Measurements from ENCODE around the gene WDR72. TPM values are rescaled to one million over a fixed set of nuclear protein-coding genes. Genes with fewer than 3 reads are reported as not detected.

Gene WDR72
- polyA plus RNA-seq, 1 donor (not counting 4 experiments of a cell fraction or from before 2014, with no cell fraction given), result 0.03 TPM

DNA sequence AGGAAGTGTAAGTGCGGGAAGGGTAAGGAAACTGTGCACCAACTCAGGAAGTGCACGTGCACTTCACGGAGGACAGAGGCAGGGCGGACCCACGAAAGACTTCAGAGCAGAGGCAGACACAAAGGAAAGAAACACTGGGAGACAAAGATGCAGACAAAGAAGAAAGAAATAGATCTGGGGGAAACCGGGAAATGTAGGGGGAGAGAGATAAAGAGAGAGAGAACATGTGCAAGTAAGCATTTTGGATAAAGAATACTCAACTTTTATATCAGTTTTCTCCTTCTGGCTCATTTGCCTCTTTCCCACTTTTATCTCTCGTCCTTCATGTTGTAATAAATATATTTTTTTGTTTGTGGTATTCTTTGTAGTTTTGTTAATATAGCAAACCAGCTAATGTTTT lies 204.2 kb downstream of the WDR72 start:
- no peak for FAIRE-seq
- dilution Hi-C loops (cut with MboI; ENCODE audit: extremely low pct_ligation_motif_present, low sequenced_read_pairs), result no loop called here
- no peak for DNase-seq (ENCODE audit: low read depth, low spot score)
- H2AFZ ChIP-seq (ENCODE audit: control insufficient read depth, low read length), result no peak overlapping the region
- no peaks in the 10 kb centered on the region for H3K79me2 ChIP-seq (ENCODE audit: control insufficient read depth, insufficient read depth, low read length)
- H3K9me3 ChIP-seq (ENCODE audit: control insufficient read depth, low read depth, low read length), result no peaks in the 10 kb centered on the region
- H3K27ac ChIP-seq (ENCODE audit: control insufficient read depth, insufficient read depth, low read length), result no peak overlapping the region
- no peak overlapping the region for H3K9ac ChIP-seq (ENCODE audit: control insufficient read depth, extremely low read depth, insufficient read depth, low read length)
- no peaks in the 10 kb centered on the region for H3K36me3 ChIP-seq (ENCODE audit: control insufficient read depth in 2 of 2, extremely low read depth in 1 of 2, insufficient read depth in 2 of 2, low read length in 2 of 2)
- no peaks in the 10 kb centered on the region for H3K4me1 ChIP-seq (ENCODE audit: control insufficient read depth, extremely low read depth, insufficient read depth, low read length)
- H3K4me2 ChIP-seq (ENCODE audit: control insufficient read depth, extremely low read depth, insufficient read depth, low read depth, low read length), result no peak overlapping the region
- H3K9me1 ChIP-seq (ENCODE audit: control insufficient read depth, extremely low read depth, insufficient read depth, low read length), result no peaks in the 10 kb centered on the region
- TF ChIP-seq EZH2 (IDR thresholded peaks at IDR 0.05; ENCODE audit: low read length), result no peak
- TF ChIP-seq, protein P1, sequence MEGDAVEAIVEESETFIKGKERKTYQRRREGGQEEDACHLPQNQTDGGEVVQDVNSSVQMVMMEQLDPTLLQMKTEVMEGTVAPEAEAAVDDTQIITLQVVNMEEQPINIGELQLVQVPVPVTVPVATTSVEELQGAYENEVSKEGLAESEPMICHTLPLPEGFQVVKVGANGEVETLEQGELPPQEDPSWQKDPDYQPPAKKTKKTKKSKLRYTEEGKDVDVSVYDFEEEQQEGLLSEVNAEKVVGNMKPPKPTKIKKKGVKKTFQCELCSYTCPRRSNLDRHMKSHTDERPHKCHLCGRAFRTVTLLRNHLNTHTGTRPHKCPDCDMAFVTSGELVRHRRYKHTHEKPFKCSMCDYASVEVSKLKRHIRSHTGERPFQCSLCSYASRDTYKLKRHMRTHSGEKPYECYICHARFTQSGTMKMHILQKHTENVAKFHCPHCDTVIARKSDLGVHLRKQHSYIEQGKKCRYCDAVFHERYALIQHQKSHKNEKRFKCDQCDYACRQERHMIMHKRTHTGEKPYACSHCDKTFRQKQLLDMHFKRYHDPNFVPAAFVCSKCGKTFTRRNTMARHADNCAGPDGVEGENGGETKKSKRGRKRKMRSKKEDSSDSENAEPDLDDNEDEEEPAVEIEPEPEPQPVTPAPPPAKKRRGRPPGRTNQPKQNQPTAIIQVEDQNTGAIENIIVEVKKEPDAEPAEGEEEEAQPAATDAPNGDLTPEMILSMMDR (optimal IDR thresholded peaks at IDR 0.05 in 1 of 3, IDR thresholded peaks at IDR 0.05 in 1 of 3, conservative IDR thresholded peaks at IDR 0.05 in 1 of 3; ENCODE audit: extremely low read depth in 1 of 3, insufficient read depth in 2 of 3, low read length in 3 of 3), result no peak
- H3K27me3 ChIP-seq (ENCODE audit: control insufficient read depth, extremely low read depth, insufficient read depth, low read length), result no peaks in the 10 kb centered on the region
- no peaks in the 10 kb centered on the region for H4K20me1 ChIP-seq (ENCODE audit: control insufficient read depth, extremely low read depth, insufficient read depth, low read length)
- no peak overlapping the region for H3K4me3 ChIP-seq (ENCODE audit: control insufficient read depth in 2 of 3, extremely low read depth in 1 of 3, insufficient read depth in 2 of 3, low read depth in 1 of 3, low read length in 3 of 3)

DNA sequence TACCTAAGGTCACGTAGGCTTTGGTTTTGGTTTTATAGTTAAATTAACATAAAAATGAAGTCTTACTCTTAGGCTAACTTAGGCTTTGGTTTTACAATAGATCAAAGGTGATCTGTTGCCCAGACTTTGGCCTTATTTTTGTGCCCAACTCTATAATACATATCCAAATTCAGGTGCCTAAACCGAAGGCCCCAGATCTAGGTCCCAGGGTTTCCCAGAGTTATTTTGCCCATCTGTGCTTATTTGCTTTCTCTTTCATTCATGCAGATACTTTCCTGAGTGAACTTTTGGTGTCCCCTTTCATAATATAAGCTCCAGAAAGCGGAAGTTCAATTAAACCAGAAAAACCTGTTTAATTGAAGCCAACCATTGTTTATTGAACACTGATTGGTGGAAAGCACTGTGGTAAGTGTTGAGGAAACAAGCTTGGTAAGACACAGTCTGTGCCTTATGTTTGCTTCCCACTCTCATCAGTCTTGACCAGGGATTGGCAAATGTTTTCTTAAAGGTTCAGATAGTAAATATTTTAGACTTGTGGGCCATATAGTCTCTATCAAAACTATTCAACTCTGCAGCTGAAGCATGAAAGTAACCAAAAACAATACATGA lies 209.7 kb downstream of the WDR72 start:
- DNase-seq (ENCODE audit: low read depth, low spot score) (no peak), FAIRE-seq (no peak)
- dilution Hi-C loops (cut with MboI; ENCODE audit: extremely low pct_ligation_motif_present, low sequenced_read_pairs), result no loop called here
- no peak for TF ChIP-seq EZH2 (IDR thresholded peaks at IDR 0.05; ENCODE audit: low read length)
- TF ChIP-seq, protein P1 (optimal IDR thresholded peaks at IDR 0.05 in 1 of 3, IDR thresholded peaks at IDR 0.05 in 1 of 3, conservative IDR thresholded peaks at IDR 0.05 in 1 of 3; ENCODE audit: extremely low read depth in 1 of 3, insufficient read depth in 2 of 3, low read length in 3 of 3), result no peak
- H3K4me3 ChIP-seq (ENCODE audit: control insufficient read depth in 2 of 3, extremely low read depth in 1 of 3, insufficient read depth in 2 of 3, low read depth in 1 of 3, low read length in 3 of 3), result no peak overlapping the region
- H3K27me3 ChIP-seq (ENCODE audit: control insufficient read depth, extremely low read depth, insufficient read depth, low read length), result no peaks in the 10 kb centered on the region
- H3K4me2 ChIP-seq (ENCODE audit: control insufficient read depth, extremely low read depth, insufficient read depth, low read depth, low read length), result no peak overlapping the region
- H3K9ac ChIP-seq (ENCODE audit: control insufficient read depth, extremely low read depth, insufficient read depth, low read length), result no peak overlapping the region
- no peak overlapping the region for H3K27ac ChIP-seq (ENCODE audit: control insufficient read depth, insufficient read depth, low read length)
- H3K9me1 ChIP-seq (ENCODE audit: control insufficient read depth, extremely low read depth, insufficient read depth, low read length), result no peaks in the 10 kb centered on the region
- H2AFZ ChIP-seq (ENCODE audit: control insufficient read depth, low read length), result no peak overlapping the region
- H4K20me1 ChIP-seq (ENCODE audit: control insufficient read depth, extremely low read depth, insufficient read depth, low read length), result no peaks in the 10 kb centered on the region
- no peaks in the 10 kb centered on the region for H3K36me3 ChIP-seq (ENCODE audit: control insufficient read depth in 2 of 2, extremely low read depth in 1 of 2, insufficient read depth in 2 of 2, low read length in 2 of 2)
- H3K4me1 ChIP-seq (ENCODE audit: control insufficient read depth, extremely low read depth, insufficient read depth, low read length), result no peaks in the 10 kb centered on the region
- H3K9me3 ChIP-seq (ENCODE audit: control insufficient read depth, low read depth, low read length), result no peaks in the 10 kb centered on the region
- H3K79me2 ChIP-seq (ENCODE audit: control insufficient read depth, insufficient read depth, low read length), result no peaks in the 10 kb centered on the region
